ENCODE results near the gene AK8. TPM values are rescaled to one million over a fixed set of nuclear protein-coding genes. Genes with fewer than 3 reads are reported as not detected.

AK8 gene
- polyA plus RNA-seq, 3 donors, result 0.08 TPM; not detected in 2

DNA sequence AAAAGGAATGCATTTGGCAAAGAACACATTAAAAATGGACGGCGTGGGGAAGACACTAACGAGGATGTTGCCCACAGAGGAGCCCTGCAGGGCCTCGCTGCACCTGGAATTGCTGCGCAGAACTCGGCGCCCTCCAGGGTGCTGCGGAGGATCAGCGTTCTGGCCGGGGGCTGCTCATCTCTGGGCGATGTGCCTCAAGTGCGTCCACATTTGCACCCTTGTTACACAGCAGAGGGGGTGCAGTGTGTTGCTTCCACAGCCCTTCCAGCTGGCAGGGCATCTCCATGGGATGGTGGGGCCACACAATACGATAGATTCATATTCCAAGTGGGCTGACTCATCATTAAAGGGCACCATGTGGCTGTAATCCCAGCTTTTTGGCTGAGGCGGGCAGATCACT, 63.1 kb downstream of the AK8 start:
- H3K9me3 ChIP-seq (replicated peaks in 1 of 2; ENCODE audit: control insufficient read depth in 1 of 2, insufficient read depth in 1 of 2, low read length in 2 of 2), result no peaks in the 10 kb centered on the region
- no peak overlapping the region for H2AFZ ChIP-seq (ENCODE audit: insufficient read depth, low read depth, low read length, poor library complexity, severe bottlenecking)
- TF ChIP-seq, protein P1, sequence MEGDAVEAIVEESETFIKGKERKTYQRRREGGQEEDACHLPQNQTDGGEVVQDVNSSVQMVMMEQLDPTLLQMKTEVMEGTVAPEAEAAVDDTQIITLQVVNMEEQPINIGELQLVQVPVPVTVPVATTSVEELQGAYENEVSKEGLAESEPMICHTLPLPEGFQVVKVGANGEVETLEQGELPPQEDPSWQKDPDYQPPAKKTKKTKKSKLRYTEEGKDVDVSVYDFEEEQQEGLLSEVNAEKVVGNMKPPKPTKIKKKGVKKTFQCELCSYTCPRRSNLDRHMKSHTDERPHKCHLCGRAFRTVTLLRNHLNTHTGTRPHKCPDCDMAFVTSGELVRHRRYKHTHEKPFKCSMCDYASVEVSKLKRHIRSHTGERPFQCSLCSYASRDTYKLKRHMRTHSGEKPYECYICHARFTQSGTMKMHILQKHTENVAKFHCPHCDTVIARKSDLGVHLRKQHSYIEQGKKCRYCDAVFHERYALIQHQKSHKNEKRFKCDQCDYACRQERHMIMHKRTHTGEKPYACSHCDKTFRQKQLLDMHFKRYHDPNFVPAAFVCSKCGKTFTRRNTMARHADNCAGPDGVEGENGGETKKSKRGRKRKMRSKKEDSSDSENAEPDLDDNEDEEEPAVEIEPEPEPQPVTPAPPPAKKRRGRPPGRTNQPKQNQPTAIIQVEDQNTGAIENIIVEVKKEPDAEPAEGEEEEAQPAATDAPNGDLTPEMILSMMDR (IDR thresholded peaks at IDR 0.05), result no peak
- peaks cover 12 to 26% (median 16%) of the 10 kb centered on the region in 3 donors for H3K27me3 Mint-ChIP-seq (ENCODE audit: low read depth in 3 of 3)
- no peaks in the 10 kb centered on the region for H4K20me1 ChIP-seq (ENCODE audit: insufficient read depth, low read length)
- H3K4me2 ChIP-seq (replicated peaks; ENCODE audit: extremely low read depth, low read length, poor library complexity, severe bottlenecking), result no peak overlapping the region
- H3K4me3 ChIP-seq (replicated peaks in 1 of 3; ENCODE audit: low read depth in 2 of 3, low read length in 3 of 3), result no peak overlapping the region
- H3K27ac ChIP-seq (ENCODE audit: low read depth in 1 of 2, low read length in 2 of 2), result no peak overlapping the region
- peaks cover 2% of the 10 kb centered on the region for H3K4me1 Mint-ChIP-seq
- no peak overlapping the region for H3K4me3 Mint-ChIP-seq
- peaks cover 0 to 3% (median 0%) of the 10 kb centered on the region in 7 donors for H3K9me3 Mint-ChIP-seq
- DNase-seq, result no peak
- H3K9ac ChIP-seq (ENCODE audit: insufficient read depth, low read length, poor library complexity, severe bottlenecking), result no peak overlapping the region
- no peak overlapping the region for H3K27ac Mint-ChIP-seq
- H3K27me3 ChIP-seq (ENCODE audit: control insufficient read depth in 2 of 2, insufficient read depth in 2 of 2, low read length in 2 of 2), result peaks cover 0 to 12% of the 10 kb centered on the region in 2 donors
- no peaks in the 10 kb centered on the region for H3K36me3 Mint-ChIP-seq
- H3K79me2 ChIP-seq (ENCODE audit: insufficient read depth, low read length), result no peaks in the 10 kb centered on the region
- H3K36me3 ChIP-seq (replicated peaks in 1 of 2; ENCODE audit: control insufficient read depth in 1 of 2, insufficient read depth in 2 of 2, low read length in 2 of 2), result no peaks in the 10 kb centered on the region
- intact Hi-C loops (cut with micrococcal nuclease), result no loop called here
- H3K4me1 ChIP-seq (ENCODE audit: control insufficient read depth in 1 of 2, insufficient read depth in 2 of 2, low read length in 2 of 2), result no peaks in the 10 kb centered on the region
- WGBS (ENCODE audit: insufficient coverage), result 90% methylated on average over 14 of the region's 14 CpGs

DNA sequence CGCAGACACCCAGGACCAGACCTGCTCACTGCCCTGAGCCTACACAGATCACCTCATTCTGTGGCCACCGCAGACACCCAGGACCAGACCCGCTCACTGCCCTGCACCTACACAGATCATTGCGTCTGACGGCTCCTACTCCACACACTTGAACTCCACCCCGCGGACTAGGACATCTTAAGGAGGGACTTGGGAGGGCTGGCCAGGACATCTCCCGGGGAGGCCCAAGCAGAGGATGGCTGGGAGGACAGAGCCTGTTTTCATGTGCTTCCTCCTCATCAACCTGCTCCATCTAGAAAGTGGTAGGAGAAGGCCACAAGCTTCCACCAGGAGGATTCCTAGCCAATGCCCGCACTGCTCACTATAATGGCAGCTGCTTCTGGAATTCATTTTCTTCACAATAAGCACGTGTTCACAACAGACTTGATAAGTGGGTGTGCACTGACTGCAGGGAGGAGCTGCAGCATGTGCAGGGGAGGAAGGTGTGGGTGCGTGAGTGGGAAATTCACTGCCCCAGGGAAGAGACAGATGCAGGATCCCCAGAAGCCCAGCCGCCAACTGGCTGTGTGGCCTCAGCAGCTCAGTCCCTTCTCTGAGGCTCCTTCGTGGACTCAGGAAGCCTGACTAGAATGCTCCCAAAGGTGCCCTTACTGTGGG, 64.8 kb downstream of the AK8 start:
- no peak for DNase-seq
- Histone ChIP-seq H3K4me2 (replicated peaks; ENCODE audit: extremely low read depth, low read length, poor library complexity, severe bottlenecking) (no peak overlapping the region), H3K79me2 (ENCODE audit: insufficient read depth, low read length) (no peaks in the 10 kb centered on the region), H3K27me3 (ENCODE audit: control insufficient read depth in 2 of 2, insufficient read depth in 2 of 2, low read length in 2 of 2) (peaks cover 0 to 22% of the 10 kb centered on the region in 2 donors), H3K27ac (ENCODE audit: low read depth in 1 of 2, low read length in 2 of 2) (no peak overlapping the region), H3K9ac (ENCODE audit: insufficient read depth, low read length, poor library complexity, severe bottlenecking) (no peak overlapping the region), H2AFZ (ENCODE audit: insufficient read depth, low read depth, low read length, poor library complexity, severe bottlenecking) (no peak overlapping the region), H4K20me1 (ENCODE audit: insufficient read depth, low read length) (no peaks in the 10 kb centered on the region), H3K4me3 (replicated peaks in 1 of 3; ENCODE audit: low read depth in 2 of 3, low read length in 3 of 3) (no peak overlapping the region), H3K9me3 (replicated peaks in 1 of 2; ENCODE audit: control insufficient read depth in 1 of 2, insufficient read depth in 1 of 2, low read length in 2 of 2) (no peaks in the 10 kb centered on the region), H3K4me1 (ENCODE audit: control insufficient read depth in 1 of 2, insufficient read depth in 2 of 2, low read length in 2 of 2) (no peaks in the 10 kb centered on the region), H3K36me3 (replicated peaks in 1 of 2; ENCODE audit: control insufficient read depth in 1 of 2, insufficient read depth in 2 of 2, low read length in 2 of 2) (no peaks in the 10 kb centered on the region)
- no peaks in the 10 kb centered on the region for H3K36me3 Mint-ChIP-seq
- 92% methylated on average over 6 of the region's 13 CpGs for WGBS (ENCODE audit: insufficient coverage)
- H3K4me1 Mint-ChIP-seq, result peaks cover 3% of the 10 kb centered on the region
- no peak overlapping the region for H3K4me3 Mint-ChIP-seq
- no peak overlapping the region for H3K27ac Mint-ChIP-seq
- peaks cover 12 to 35% (median 27%) of the 10 kb centered on the region in 3 donors for H3K27me3 Mint-ChIP-seq (ENCODE audit: low read depth in 3 of 3)
- TF ChIP-seq, protein P1 (IDR thresholded peaks at IDR 0.05), result no peak
- H3K9me3 Mint-ChIP-seq, result peaks cover 0 to 3% (median 0%) of the 10 kb centered on the region in 7 donors
- intact Hi-C loops (cut with micrococcal nuclease), result no loop called here
